GM19239 (cell line): ENCODE measurements around the gene CFAP119.
A peak's percentile ranks its signal among the peaks of the same experiment; 100 is the strongest.
"Not testable (repeated sequence)": the region's sequence is repeated elsewhere in the genome, so short reads cannot be mapped to it uniquely, and the experiment has no call there.

ENCODE experiments used
- DNase-seq: peaks from one replicate; pipeline ENCODE4 v3.0.0; 2011; ENCODE audit warnings: low spot score; ENCODE audit not compliant: insufficient read length
- FAIRE-seq: peaks from 2 replicates; lab custom pipeline; 2011; peaks lifted over from hg19 to GRCh38; lab: Jason Lieb, UNC

CFAP119 gene

DNA sequence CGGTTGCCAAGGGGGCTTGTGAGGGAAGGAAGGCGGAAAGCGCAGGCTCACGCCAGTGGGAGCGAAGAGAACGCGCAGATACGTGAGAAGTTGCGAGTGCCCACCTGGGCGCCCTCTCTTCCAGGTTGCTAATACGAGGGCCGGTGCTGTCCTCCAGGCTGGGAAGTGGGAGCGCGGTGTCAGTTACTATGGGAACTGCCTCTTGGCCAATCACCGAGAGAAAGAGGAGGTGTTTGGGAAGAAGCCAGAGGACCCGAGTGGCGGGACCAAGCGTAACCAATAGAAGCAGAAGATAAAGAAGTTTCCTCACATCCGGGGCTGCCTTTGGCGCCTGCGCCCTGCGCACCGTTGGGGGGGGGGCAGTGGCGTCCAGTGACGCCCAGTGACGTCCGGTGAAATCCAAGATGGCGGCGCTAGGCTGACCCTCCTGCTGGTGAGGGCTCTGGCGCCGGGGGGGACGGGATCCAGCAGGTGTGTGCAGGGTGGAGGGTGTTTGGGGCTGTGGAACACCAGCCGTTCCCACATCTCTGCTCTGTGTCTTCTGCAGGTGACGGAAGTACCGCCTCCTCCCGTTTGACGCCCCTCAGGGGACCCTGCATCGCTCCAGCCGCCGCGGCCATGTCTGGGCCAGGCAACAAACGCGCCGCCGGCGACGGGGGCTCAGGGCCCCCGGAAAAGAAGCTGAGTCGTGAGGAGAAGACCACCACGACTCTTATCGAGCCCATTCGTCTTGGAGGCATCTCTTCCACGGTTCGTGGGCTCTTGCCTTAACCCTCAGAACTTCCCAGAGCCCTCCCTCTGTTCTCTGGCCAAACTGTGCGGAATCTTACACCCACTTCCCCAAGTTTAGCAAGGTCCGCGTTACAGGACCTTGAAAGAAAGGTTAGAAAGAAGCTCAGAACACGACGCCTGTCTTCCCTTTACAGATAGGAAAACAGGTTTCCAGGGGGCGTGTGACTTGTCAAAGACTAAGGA is at the start of gene CFAP119, which contains the start of gene RNF40:
Gene CFAP119 (minus strand): TSS at position 135 of the 975 bp plus-strand sequence. CDS start 314 bp downstream, outside the sequence.
Gene RNF40 (plus strand): TSS at position 395 of the 975 bp plus-strand sequence. CDS start 224 bp downstream, at position 619.
- FAIRE-seq: peak; percentile 98
- peak; percentile 99 for DNase-seq

DNA sequence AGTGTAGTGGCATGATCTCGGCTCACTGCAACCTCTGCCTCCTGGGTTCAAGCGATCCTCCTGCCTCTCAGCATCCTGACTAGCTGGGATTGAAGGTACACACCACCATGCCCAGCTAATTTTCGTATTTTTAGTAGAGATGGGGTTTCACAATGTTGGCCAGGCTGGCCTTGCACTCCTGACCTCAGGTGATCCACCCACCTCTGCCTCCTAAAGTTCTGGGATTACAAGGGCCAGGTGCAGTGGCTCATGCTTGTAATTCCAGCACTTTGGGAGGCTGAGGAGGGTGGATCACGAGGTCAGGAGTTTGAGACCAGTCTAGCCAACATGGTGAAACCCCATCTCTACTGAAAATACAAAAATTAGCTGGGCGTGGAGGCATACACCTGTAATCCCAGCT is 47.8 kb upstream of the CFAP119 start:
- not testable (repeated sequence) for FAIRE-seq, DNase-seq

DNA sequence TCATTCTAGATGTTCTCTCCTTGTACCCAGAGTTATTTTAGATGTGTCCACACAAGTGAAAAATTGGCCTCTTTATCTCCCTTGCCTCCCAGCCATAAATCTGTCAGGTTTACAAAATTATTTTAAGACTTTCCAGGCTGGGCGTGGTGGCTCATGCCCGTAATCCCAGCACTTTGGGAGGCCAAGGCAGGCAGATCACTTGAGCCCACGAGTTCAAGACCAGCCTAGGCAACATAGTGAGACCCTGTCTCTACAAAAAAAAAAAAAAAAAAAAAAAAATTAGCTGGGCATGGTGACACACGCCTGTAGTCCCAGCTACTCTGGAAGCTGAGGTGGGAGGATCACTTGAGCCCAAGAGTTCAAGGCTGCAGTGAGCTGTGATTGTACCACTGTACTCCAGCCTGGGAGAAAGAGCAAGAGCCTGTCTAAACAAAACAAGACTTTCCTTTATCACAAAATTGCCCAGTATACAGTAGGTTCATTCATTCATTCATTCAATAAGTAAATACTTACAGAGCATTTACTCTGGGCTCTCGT is 47.1 kb upstream of the CFAP119 start:
- not testable (repeated sequence) for DNase-seq, FAIRE-seq

DNA sequence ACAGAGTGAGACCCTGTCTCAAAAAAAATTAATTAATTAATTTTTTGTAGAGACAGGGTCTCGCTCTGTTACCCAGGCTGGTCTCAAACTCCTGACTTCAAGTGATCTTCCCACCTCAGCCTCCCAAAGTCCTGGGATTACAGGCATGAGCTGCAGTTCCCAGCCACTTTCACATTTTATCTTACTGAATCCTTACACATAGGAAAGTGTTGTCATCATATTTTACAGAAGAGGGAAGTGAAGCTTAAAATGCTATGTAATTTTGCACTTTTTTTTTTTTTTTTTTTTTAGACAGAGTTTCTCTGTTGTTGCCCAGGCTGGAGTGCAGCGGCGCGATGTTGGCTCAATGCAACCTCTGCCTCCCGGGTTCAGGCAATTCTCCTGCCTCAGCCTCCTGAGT is 46.3 kb upstream of the CFAP119 start:
- FAIRE-seq (no peak), DNase-seq (no peak)

DNA sequence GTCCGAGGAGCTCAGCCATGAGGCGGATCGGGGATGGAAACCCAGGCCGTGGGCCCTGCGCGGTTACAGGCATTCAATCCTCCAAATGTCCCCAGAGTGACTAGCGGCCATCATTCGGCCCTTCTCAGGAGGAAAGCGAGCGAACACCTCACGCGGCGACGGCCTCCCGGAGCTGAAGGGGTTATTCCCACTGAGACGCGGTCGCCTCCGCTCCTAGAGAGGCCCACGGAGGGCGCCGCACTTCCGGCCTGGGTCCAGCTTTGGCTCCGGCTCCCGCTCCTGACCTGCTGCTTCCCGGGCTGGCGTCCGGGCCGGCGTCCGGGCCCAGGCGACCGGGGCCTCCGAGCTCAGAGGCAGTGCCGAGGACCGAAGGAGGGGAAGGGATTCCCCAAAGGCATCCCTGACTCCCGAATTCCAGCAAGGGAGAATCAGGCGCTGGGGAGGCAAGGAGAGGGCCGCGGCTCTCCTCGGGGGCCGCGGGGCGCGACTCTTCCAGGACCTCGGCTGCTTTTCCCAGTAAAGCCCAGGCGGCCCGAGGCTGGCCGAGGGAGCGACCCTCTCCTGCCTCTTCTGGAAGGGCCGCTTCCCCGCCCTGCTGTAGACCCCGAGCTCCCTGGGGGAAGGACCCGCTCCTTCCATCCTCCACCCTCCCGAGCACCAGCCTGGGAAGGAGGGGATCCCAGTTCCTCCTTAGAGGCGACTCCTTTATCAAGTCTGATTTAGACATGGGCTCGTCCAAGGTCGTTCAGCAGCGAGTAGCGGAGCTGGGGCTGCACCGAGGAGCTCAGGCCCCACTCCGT is 43.7 kb upstream of the CFAP119 start:
- FAIRE-seq (peak; percentile 31), DNase-seq (no peak)

DNA sequence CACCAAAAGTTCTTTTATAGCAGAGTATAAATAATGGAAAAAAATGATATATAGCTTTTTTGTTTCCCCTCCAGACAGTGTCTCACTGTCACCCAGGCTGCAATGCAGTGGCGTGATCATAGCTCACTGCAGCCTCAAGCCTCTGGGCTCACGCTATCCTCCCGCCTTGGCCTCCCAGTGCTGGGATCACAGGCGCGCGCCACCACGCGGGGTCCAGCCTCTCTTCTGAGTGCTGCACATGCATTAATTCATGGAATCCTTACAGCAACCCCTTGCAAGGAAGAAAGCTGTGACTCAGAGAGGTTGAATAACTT is 43.2 kb upstream of the CFAP119 start:
- DNase-seq (no peak), FAIRE-seq (no peak)

DNA sequence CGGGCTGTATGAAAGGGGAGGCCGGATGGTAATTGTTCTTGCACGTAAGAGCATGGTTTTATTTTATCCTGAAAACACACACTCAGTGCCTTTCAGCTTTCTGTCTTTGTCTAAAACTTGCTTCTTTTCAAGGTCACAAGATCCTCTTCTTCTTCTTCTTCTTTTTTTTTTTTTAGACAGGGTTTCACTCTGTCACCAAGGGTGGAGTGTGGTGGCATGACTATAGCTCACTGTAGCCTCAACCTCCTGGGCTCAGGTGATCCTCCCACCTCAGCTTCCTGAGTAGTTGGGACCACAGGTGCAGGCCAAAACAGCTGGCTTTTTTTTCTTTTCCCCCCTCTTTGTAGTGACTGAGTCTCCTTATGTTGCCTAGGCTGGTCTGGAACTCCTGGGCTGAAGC is 41.1 kb upstream of the CFAP119 start:
- no peak for FAIRE-seq
- no peak for DNase-seq

DNA sequence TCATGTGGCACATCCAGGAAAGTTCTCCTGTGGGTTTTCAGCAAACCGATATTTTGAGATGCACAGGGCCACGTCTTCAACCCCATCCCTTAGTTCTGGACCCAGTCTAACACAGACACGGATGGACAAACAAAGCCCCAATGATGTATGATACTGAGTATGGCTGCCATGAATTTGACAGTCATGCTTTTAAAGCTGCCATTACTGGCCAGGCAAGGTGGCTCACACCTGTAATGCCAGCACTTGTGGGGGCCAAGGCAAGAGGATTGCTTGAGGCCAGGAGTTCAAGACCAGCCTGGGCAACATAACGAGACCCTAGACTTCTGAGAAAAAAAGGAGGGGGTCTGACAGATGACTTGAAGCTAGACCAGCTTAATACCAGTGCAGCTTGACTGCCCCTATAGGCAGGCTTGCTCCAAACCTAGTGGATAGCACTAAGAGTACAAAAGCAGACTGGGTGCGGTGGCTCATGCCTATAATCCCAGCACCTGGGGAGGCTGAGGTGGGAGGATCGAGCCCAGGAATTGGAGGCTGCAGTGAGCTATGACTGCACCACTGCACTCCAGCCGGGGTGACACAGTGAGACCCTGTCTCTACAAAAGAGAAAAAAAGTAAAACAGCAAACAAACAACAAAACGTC is 35.9 kb upstream of the CFAP119 start:
- FAIRE-seq (no peak), DNase-seq (no peak)

DNA sequence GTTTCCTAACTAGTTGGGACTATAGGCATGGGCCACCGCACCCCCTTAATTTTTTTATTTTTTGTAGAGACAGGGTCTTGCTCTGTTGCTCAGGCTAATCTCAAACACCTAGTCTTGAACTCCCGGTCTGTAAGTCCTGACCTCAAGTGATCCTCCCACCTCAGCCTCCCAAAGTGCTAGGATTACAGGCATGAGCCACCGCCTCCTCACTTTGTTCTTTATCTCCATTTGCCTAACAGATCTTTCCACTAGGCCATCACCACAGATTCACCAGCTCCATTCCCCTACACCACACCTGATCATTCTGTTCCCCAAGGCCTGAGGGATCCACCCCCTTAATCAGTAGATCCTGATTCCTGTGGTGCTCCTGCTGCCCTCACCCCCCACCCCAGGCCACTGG is 32.8 kb upstream of the CFAP119 start:
- FAIRE-seq (no peak), DNase-seq (no peak)

DNA sequence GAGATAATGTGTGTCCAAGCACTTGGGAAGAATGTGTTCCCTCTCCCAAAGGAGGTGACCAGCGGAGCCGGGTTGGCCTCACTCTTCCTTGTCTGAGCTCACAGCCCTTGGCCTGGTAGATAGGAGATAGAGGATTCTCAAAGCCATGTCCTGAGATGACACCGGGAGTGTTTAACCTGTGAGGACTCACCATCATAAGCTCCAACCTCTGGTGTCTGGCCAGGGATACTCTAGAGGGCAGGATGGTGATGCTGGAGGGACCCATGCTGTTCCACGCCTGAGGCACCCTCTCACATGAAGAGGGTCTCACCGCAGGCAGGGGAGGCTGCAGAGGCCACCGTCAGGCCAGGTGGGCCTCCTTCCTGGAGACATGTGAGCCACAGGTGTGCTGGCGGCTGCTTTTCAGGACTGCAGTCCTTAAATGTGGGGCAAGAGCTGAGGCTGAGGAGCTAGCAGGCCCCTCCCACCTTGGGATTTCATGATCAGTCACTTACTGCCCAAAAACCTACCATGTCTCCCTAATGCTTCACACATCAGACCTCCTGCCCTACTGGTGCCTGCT is 31.7 kb upstream of the CFAP119 start:
- FAIRE-seq (no peak), DNase-seq (no peak)

DNA sequence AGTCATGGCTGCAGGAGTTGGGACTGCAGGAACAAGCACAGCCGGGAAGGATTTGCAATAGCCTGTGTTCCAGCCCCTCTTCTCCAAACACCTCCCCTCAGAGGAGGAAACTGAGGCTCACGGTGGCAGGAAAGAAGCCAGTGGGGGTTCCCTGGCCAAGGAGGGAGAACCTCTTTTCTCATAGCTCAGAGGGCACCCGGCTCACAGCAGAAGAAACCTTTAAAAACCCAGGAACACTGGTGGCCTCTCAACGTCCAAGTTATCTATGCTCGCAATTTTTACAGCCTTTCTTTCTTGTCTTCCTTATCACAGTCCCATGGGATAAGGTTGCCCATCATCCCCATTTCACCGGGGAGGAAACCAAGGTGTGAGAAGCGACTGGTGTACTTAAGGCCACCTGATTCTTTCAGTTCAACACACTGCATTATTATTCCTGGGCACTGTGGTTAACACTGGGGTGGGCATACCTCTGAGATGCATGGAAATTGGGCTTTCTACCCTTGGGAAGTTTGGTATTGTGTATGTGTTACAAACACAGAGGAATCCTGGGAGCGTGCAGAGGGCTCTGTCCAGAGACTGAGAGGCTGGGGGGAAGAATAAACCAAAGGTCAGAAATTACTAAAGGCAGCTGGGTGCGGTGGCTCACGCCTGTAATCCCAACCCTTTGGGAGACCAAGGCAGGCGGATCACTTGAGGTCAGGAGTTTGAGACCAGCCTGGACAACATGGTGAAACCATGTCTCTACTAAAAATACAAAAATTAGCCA is 25.9 kb upstream of the CFAP119 start:
- no peak for FAIRE-seq
- DNase-seq: no peak

DNA sequence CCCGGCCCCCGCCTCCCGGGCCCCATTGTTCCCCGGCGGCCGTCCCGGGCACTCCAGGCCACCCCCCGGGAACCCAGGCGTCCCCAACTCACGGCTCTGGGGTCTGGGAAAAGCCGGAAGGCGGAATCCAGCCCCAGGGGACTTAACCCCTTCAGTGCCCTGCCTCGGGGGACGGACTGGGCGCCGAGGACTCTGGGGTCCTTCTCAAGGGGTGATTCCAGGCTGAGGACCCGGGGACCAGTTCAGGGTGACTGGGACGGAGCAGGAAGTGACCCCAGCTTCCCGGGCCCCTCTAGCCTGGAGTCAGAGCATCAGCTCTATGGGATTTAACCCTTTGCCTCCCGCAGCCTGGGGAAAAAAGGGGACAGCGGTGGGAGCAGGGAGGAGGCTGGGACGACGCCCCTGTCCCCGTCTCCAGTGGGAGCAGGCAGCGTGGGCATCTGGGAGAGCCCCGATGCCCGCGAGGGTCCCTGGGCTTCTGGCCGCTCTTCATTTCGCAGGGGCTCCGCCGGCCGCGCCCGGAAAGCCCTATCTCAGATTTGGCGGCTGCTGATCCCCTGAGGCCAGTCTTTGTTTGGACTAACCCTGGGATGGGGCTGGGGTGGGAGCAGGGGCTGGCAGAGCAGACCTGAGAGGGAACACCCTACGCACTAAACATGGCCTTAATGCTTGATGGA is 25.2 kb upstream of the CFAP119 start, which contains the start of gene ZNF629:
Gene ZNF629 (minus strand): TSS at position 270 of the 677 bp plus-strand sequence. CDS start 2,723 bp downstream, outside the sequence.
- DNase-seq (peak; percentile 66), FAIRE-seq (no peak)

DNA sequence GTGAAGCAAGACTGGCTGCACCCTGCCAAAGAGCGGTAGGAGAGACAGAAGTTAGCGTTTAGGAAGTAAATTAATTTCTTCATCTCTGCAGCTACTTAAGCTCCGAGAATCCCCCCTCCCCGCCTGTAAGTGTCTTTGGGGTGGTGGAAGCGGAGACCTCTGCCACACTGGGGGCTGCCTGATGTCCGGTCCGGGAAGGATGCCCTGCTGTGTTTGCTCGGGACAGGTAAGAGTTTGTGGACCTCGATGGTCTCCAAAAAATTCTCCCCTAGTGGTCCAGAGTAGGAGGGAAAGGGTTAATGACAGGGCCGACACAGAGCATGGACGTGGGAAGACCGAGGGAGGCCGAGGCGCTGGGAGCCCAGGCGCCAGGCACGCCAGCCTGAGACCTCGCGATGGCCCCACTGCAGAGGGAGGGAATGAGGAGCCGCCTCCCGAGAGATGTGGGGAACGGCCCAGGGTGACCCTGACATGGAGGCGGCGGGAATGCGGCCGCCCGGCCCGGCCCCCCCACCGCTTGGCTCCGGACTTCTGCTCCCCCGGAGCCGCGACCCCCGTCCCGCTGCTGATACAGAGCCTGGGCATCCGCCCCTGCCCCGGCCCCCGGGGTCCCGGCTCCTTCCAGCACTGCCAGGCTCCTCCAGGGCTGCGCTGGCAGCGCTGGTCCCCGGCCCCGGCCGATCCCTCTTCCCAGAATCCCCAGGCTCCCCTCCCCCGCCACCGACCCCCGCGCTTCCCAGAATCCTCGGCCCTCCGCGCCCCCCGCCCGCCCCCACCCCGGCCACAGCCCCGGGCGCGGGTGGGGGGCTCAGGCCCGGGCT is 24.5 kb upstream of the CFAP119 start:
- no peak for DNase-seq
- FAIRE-seq: no peak

DNA sequence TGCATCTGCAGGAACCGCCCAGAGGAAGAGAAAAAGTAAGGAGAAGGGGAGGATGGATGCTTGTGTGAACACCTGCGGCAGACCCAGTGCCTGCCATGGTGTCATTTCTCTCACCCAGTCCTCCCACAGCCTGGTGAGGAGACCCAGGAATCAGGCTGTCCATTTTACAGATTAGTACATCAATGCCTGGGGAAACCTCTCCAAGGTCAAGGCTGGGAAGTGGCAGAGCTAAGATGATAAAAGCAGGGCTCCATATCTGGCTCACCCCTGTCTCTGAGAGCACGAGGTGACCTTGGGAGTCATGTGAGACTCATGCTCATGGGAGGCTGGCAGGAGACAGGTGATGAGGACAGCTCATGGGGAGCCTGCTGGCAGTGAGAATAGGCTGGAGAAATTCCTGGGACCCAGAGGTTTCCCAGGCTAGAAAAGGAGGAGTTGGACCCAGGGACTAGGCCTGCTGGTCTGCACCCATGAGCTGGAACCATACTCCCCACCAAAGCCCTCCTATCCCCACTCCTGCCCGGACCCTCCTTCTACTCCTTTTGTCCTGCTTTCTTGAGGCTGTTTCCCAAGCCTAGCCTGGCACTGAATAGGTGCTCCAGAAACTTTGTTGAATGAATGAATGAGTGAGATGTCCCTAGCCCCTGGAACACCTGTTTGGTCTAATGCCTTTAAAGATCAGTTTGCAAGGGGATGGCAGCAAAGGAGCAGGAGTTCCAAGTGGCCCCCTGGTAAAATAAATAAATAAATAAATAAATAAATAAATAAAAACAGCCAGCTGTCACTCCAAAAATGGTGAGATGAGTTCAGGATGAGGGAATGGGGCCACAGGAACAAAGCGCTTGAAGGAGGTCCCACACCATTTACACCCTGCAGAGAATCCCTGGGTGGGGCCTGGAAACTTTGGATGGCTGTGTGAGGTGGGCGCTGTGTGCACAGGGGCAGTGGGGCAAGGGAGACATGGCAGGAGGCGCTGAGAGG is 23.6 kb upstream of the CFAP119 start:
- FAIRE-seq (no peak), DNase-seq (no peak)

DNA sequence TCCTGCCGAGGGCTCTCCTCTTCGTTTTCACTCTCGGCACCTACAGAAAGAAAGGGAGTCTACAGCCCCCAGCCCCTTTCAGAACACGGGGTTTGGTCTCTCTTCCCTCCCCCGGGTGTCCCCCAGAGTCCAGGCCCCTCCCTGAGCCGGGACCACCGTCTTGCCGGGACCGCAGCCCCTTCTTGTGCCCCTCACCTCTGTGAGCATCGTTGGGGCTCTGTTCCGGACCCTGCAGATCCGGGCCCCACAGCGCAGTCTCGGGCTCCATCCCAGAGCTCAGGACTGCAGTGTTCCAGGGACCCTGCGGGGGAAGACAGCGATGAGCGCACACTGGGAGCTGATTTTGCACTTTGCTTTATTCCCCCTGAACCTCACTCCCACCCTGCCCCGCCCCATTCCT is 22.4 kb upstream of the CFAP119 start:
- no peak for FAIRE-seq
- no peak for DNase-seq

DNA sequence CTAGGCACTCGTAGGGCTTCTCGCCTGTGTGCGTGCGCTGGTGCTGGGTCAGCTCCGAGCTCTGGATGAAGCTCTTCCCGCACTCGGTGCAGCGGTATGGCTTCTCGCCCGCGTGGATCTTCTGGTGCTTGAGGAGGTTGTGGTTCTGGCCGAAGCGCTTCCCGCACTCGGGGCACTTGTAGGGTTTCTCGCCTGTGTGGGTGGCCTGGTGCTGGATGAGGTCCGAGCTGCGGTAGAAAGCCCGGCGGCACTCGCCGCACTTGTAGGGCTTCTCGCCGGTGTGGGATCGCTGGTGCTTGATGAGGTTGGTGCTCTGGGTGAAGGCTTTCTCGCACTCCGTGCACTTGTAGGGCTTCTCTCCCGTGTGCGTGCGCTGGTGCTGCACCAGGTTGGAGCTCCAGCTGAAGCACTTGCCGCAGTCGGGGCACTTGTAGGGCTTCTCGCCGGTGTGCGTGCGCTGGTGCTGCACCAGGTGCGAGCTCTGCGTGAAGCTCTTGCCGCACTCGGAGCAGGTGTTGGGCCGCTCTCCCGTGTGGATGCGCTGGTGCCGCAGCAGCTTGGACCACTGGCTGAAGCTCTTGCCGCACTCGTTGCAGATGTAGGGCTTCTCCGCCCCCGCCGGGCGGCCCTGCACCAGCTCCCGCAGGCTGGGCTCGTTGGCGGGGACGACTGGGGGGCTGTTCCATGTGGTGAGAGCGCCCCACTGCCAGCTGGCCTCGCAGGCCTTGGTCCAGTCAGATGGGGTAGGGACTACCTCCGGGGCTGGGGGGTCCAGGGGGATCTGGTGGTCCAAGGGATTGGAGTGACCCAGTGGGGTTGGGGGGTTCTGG is 21.6 kb upstream of the CFAP119 start:
- FAIRE-seq: no peak
- DNase-seq: no peak
